HG03045 (cell line): ENCODE data around the gene CYP1B1.
A peak's percentile ranks its signal among the peaks of the same experiment; 100 is the strongest.
"Not testable (repeated sequence)": the region's sequence is repeated elsewhere in the genome, so short reads cannot be mapped to it uniquely, and the experiment has no call there.

Source experiments
- ATAC-seq: cut with Tn5 transposase; IDR thresholded peaks from one replicate; pipeline ENCODE4 v1.9.1; 2021; ENCODE audit warnings: mild to moderate bottlenecking, moderate library complexity; ENCODE audit not compliant: unreplicated experiment

CYP1B1 gene

DNA sequence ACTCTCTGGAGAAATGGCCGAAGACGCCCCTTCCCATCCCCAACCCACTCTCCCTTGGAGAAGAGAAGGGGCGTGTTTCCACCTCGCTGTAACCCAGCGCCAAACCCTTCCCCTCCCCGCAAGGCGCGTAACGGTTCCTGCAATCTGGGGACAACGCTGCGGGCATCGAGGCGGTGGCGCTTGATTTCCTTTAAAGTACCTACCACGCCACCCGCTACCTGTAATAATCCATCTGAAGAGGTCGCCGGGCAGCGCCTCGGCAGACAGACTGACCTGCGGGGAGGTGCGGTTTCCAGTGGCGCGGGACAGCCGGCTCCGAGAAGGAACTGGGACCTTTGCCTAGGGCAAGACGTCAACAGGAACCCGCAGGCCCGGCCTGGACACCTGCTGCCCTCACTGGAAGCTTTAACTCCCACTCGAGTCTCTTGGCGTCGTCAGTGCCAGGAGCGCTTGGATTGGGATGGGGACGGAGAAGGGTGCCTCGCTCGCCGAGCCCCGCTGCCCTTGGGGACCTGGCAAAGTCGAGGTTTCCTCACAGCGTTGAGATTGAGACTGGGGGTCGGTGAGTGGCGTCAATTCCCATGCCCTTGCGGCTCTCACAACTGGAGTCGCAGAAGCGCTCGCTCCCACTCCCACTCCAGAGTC lies at the start of gene CYP1B1:
Gene CYP1B1, minus strand, starts transcription at position 645 of the 645 bp plus-strand sequence. CDS start 763 bp downstream, outside the sequence.
- no peak for ATAC-seq

DNA sequence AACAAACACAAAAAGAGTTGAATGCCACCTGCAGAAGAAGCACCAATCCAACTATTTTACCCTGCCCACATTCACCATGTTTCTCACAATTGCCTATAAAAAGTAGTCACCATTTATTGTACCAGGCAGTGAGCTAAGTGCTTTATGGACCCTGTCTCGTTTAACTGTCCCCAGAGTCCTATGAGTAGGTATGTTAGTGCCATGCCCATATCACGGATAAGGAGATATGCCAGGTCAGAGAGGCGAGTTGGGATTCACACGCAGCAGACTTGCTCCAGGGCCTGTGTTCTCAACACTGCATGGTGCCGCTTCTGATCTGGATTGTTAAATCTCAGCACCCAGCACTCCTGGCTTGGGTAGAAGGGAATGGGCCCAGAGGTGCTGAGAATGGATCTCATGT lies 49.1 kb upstream of the CYP1B1 start:
- ATAC-seq = no peak

DNA sequence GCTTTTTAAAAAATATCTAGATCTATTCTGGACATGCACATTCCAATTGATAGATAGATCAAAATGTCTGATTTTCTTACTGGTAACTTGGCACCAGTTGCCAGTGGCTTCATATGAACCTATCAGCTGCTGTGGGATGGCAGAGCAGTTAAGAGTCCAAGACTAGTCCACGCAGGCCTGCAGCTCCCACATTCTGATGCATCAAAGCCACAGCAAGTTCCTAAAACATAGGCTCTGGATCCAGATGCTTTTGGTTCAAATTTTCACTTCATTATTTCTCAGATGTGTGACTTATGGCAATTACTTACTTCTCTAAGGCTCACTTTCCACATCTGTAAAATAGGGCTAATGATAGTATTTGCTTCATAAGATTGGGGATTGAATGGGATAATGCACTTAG lies 48.0 kb upstream of the CYP1B1 start:
- no peak for ATAC-seq

DNA sequence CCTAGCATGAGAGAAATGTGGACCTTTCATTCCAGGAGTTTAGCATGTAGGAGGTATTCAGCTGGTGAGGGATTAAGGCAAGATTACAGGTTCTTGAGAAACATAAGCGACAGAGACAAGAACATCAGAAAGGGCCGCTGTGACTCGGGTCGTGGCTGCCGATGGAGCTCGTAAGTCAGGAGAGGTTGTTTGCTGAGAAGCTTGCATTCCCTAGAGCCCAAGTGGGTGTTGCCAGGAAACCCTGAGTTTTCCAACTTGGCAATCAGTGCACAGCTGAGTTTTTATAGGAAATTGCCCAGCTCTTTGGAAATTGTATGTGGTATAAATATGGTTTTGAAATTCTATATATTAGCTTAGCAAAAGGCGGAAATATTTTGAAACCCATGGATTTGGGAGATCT lies 46.4 kb upstream of the CYP1B1 start:
- ATAC-seq = no peak

DNA sequence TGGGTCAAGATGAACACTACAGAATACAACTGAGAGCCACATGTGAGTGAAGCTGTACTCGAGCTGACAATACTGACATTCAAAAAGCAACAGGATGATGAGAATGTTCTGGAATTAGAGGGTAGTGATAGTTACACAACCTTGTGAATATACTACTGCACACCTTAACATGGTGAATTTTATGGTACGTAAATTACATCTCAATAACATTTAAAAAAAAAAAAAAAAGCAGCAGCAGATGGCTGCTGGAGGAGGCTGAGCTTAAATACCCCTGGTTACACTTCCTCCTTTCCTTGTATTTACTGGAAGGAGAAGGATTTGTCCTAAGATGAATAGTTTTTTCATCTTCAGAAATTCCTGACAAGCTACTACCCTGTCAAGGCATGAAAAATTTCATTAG lies 45.5 kb upstream of the CYP1B1 start:
- no peak for ATAC-seq

DNA sequence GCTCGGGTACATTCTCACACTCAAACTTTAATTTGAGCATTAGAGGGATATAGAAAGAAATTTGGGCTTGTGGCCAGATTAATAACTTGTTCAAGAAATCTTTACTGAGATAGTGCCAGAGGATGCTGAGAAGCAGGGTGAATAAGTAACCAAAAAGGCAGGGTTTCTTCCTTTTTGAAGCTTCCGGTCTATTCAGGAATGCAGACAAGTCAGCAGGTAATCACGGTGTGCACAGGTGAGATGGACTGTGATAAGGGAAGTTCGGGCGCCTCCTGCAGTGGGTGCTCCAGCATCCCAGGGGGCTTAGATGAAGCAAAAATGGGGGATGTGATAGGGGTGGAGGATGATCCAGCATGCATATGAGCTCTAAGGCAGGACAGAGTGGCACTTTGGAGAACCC lies 44.9 kb upstream of the CYP1B1 start:
- ATAC-seq = no peak

DNA sequence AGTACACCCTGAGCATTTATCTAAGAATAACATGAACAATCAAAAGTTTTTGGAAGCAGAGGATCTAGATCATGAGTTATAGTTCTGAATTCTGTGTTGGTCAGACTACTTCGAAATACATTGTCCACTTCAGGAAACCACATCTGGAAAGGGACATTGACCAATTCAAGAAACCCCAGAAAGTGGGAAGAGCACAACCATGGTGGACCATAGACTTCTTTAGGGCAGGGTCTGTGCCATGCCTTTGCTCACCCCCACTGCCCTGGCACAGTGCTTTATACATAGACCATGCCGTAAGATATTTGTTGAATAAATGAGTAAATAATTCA lies 44.3 kb upstream of the CYP1B1 start:
- no peak for ATAC-seq

DNA sequence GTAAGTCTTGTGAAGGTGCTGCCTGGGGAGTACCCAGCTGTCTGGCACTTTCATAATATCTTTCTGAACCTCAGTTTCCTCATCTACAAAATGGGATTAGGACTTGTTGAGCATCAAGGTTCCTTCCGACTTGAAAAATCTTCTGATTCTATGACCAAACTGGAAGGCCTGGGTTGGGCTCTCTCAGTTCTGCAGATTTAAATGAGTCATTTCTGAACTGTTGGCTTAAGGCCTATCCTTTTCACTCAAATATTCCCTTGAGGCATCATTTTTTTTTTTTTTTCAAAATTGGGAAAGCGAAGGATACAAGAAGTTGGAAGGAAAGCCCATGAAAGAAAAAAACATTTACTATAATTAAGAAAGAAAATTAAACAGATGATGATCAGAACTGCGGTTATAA lies 40.8 kb upstream of the CYP1B1 start:
- no peak for ATAC-seq

DNA sequence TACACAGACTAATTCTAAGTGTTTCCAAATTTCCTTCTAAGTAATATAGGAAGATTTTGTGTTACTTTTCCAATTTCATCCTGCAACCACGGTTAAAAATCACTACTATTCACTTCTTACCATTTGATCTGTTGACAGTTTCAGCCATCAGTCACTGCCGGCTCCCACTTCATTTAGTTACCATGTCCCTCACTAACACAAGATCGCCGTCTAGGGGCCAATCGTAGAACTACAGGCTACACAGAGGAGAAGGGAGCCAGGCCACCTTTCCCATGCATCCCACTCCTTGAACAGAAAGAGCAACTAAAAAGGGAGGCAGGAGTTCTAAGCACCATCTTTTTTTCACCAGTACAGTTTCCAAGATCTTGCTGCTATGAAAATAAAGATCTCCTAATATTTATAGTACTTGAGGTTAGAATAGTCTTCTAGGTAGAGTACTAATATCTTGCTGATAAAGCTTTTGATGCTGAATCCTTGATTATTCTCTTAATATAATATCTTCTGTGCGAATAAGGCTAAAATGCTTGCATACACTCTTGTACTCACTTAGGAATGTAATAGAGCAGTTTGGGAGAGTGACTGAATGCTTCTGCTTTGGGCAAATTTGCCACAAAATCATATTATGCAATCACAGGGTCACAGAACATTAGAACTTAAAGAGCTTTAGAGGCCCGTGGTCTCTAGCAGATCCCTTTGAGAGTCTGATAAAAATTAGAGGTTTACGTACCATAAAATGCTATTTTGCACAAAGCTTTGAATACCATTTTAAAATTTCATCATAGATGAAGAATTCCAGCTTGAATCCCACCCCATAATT lies 39.5 kb upstream of the CYP1B1 start:
- peak; percentile 57 for ATAC-seq

DNA sequence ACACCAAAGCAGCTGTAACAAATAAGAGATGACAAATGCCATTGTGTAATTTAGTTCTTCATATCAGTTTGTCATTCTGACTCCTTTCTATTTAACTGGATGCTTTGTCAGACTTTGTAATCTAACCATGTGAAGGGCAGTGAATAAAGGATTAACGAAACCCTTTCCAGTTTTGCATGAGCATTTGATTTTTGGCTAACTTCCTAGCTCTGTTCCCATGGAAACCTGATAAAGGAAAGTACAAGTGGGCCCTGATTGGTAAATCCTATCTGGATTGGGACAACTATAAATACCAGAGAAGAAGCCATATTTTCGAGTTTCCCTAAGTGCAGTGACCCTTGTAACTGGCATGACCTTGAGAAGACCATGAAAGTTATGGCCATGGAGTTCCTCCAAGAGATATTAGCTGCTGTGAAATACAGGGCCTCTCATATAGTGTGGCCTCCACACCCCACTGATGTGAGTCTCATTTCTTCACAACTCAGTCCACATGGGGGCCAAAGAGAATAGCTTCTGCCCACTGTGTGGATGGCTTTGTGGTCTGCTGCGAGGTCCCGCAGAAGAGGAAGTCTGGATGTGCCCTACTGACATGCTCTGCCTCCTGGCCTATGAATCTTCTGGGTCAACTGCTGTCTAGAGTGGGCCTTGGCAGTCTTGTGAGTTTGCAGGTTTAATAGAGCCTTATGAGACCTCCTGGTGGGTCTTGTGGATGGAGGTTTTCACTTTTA lies 38.2 kb upstream of the CYP1B1 start:
- ATAC-seq = no peak

DNA sequence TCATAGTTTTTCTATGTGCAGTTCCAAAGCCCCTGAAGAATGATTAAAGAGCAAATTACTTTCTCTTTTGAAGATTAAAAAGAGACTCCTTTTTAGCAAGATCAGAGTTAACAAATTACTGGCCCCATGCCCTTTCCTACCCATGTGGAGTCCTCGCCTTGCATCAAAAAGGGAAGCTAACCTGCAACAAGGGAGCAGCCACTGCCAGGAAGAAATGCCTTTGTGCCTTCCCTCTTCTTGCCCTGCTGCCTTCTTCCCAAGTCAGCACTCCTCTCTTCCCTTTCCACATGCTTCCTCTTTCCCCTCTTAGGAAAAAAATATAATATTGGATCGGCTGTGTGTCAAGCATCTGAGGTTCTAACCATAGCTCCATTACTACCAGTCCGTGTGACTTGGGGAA lies 37.1 kb upstream of the CYP1B1 start:
- no peak for ATAC-seq

DNA sequence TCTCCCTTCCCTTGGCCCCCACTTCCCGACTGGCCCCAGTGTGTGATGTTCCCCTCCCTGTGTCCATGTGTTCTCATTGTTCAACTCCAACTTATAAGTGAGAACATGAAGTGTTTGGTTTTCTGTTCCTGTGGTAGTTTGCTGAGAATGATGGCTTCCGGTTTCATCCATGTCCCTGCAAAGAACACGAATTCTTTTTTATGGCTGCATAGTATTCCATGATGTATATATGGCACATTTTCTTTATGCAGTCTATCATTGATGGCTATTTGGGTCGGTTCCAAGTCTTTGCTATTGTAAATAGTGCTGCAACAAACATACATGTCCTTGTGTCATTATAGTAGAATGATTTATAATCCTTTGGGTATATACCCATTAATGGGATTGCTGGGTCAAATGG lies 35.4 kb upstream of the CYP1B1 start:
- ATAC-seq = not testable (repeated sequence)

DNA sequence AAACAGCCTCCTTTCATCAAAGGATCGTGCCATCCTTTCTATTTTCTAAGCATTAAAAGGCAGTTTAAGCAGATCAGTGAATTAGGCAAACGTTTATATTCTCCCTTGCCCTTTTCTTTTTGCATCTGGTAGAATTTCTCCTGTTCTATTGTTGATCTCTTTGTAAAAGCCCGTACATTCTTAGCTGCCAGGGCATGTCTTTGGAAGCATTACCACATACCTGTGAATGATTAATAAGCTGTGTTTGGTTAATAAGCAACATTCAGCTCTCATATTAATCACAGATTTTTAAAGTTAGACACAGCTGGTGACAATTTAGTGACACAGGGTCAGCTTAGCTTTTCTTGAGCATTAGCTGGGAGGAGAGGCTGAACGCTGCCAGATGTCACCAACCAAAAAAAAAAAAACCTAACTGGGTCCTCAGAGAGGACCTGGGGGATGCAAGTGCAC lies 33.8 kb upstream of the CYP1B1 start:
- ATAC-seq = no peak

DNA sequence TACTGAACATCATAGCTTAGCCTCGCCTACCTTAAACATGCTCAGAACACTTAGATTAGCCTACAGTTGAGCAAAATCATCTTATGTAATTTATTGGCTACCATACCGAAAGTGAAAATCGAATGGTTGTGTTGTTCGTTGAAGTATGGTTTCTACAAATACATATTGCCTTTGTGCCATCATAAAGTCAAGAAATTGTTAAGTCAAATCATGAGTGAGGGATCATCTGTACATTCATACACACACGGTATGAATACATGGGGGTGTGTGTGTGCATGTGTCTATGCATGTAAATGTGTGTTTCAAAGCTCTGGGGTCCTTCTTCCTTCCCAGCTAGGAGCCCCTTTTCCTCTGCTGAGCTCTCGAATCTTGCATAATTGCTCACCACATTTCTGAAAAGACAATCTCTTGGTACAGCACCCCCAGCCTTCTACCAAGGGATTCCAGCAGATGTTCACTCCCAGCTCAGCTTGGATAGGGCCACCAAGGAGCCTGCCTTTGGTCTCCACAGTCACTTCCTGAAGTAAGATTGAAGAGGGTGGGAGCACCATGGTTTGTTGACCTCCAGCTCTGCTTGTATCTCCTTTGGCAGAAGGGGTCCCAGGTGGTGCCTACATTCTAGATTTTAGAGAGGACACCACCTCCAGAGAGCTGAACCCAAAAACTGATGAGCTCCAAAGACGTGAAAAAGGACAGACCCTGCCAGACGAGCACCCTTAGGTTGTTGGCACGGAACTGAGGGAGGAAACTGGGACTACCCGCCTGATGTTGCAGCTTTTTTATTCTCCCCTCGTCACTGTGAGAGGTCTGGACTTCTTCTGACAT lies 33.2 kb upstream of the CYP1B1 start:
- ATAC-seq = no peak

DNA sequence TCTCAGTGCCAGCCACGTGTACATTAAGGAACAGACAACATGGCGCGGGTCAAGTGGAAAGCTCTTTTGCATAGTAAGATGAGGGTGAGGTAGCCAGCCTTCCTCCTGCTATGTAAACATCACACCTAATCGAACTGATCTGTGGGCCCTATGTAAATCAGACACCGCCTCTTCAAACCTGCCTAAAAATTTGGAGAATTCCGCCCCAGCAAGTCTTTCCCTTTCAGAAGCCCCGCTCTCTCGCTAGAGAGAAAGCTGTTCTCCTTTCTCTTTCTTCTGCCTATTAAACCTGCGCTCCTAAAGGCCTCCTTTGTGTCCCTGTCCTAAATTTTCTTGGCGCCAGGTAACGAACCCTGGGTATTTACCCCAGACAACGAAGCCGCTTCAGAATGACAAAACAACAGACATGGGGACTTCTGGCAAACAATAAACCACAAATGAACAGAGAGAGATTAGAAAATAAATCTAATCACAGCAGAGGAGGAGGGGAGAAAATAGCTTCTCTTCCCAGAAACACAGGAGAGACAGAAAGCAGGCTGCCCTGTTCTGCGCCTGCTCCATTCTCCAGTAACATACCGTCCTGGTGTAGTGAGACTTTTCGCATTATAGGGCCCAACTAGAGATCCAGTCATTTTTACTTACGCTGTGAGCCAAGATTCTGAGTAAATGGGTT lies 31.9 kb upstream of the CYP1B1 start:
- ATAC-seq = no peak

DNA sequence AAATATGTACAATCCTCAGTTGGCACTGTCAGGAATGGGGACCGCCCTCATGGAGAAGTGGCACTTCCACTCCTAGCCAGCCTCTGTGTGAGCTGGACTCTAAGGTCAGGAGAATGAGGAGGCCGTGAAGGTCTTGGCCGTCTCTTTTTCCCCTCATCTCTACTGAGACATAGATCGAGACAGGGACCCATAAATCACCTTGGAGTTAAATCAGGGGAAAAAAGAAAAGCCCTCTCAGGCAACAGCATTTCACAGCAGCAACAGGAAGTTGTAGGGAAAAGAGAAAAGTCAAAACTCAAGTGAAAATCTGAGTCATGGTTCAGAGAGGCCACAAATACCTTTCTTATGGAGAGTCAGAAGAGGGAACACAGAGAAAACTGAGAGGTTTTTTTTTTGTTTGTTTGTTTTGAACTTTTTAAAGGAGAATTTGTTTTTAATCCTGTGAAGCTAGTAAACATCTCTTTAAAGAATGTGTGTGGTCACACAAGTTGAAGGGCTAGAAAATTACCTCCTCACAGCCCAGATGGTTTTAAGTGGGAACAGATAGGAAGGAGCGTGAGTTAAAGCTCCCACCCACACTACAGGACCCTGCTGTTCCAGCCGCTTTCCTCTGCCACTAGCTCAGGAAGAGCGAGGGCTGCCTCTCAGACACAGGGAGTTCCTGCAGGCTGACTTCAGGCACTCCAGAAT lies 30.6 kb upstream of the CYP1B1 start:
- no peak for ATAC-seq

DNA sequence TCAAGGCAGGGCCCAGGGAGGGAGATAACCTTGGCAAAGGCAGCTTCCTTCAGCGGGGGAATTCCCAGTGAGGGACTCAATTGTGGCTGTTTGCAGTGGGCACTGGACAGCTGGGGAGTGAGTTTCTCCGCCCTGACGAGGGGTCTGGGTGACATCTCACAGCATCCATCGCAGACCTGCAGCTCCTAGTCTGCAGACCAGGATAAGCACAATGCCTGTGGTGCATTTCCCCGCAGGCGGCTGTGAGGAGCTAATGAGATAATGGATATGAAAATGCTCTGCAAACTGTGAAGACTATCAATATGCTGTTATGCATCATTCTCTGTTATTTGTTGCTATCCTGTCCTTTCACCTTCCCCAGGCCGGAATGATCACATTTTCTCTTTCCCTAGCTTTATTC lies 30.0 kb upstream of the CYP1B1 start:
- no peak for ATAC-seq

DNA sequence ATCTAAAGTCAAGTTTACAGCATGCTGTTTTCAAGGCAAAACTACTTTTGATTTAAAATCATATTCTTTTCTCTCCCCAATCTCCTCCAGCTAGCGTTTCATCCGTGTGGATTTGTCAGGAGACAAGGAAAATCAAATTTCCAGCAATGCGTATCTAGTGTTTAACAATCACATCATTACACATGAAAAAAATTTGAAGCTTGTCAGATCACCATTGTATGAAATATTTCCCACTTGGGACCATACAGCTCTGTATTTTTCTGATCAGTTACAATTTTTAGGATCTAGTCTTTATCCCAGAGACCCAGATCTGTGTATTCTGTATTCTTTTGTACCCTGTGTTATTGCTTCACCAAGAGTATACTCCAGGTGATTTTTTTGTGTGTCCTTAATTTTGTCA lies 28.6 kb upstream of the CYP1B1 start:
- ATAC-seq = no peak

DNA sequence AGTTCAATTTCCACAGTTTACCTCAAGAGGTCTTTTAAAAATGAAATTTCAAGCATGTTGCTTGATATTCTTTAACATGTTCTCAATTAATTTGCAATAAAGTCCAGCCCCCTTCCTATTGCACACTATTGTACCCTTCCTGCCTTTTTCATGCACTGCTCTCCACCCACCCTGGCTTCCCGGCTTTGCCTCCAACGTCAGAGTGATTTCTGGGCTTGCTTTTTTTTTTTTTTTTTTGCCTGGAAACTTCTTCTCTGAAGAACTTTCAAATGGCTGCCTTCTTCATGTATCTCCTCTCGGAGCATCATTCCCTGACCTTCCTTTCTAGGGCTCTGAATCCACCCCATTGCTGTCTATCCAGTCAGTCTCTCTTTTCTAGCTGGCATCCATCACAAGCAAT lies 24.4 kb upstream of the CYP1B1 start:
- no peak for ATAC-seq
